RKO (cell line): ENCODE data around the gene ZNF407.
A peak's percentile ranks its signal among the peaks of the same experiment; 100 is the strongest.

ENCODE experiments used
- DNase-seq: peaks from one replicate; pipeline ENCODE4 v3.0.0-alpha.2; 2016; ENCODE audit warnings: low spot score

The ZNF407 gene

DNA sequence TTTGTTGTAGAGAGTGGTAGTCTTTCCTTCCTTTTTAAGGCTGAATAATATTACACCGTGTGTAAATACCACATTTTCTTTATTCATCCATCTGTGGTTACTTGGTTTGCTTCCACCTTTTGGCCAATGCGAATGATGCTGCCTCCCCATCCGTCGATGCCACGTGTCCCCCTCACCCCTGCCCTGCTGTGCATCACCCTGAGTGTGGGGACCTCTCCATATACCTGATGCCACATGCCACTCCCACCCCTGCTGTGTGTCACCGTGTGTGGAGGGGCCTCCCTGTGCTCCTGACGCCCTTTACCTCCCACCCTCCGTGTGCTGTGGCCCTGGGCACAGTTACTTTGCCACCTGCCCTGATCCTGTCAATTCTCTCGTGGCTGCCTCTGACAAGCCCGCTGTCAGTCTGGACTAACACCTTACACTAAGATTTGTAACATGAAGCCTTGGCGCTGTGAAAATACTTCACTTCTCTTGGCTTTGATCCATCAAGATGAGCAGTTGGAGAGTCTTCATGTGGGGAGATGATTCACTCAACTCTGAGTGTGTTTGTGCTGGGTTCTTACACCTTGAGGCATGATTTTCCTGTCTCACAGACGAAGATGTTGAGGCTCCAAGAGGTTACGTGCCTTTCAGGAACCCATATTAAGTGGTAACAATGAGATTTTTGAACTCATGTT lies 234.0 kb downstream of the ZNF407 start:
- DNase-seq, result no peak

DNA sequence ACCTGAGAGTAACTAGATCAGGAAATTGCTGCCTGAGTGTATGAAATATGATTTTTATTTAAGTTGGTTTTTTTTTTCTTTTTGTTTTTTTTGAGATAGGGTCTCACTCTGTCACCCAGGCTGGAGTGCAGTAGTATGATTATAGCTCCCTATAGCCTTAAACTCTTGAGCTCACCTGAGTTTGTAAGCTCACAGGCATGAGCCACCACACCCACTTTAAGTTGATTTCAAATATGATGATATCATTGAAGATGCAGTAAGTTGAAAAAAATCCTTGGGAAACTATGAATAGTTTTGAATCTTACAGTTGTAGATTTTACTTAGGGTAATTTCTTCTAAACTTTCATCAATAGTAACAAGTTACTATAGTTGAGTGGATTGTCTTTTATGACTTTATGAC lies 234.7 kb downstream of the ZNF407 start:
- no peak for DNase-seq

DNA sequence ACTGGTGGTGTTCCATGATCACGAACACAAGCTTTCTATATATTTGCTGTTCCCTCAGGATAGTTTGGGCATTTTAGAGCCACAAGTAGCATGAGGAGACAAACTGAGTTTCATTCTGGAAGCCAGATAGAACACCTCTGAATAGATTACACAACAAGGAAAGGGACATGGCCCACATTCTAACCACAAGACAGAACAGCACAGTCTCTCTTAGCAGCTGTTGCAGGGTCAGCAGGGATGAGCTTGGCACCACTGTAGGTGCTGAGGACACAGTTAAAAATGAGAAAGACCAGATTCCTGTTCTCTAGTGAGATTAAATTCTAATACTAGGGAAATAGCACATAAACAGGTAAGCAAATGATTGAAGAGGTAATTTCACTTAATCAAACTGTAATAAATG lies 235.3 kb downstream of the ZNF407 start:
- DNase-seq, result no peak

DNA sequence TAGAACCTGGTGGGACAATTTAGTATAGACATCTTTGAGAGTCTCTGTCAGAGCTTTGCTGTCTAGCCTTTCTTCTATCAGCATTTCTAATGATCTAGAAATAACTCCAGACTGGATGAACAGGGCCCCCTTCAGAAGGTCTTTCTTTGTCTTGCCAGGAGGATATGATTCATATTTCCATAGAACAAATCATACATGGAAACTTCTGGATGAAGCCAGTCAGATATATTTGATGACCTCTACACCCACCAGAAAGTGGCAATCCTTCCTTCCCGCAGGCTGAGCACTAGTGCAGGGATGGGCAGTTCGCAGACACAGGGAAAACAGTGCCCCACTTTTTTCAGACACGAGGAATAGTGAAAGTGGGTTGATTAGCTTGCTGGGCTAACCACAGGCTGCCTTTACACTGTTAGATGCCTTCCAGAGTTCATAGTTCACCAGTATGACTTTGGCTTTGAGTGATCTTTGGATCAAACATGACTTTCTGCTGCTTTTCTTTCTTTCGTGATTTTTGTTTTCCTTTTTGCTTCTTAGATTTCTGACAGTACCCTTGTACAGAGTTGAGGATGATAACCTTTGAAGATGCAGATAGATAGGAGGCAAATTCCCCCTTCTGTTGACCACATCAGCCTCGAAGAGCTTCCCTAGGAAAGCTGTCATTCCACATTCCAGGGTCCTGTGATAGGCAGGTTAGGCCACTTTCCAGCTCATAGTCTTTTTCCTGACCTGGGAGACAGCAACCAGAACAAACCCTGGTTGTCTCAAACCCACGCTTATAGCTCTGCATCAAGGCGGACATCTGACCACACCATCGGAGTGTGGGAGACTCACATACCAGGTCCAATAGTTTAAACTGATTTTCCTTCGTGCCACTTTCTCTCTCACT lies 237.0 kb downstream of the ZNF407 start:
- DNase-seq, result no peak

DNA sequence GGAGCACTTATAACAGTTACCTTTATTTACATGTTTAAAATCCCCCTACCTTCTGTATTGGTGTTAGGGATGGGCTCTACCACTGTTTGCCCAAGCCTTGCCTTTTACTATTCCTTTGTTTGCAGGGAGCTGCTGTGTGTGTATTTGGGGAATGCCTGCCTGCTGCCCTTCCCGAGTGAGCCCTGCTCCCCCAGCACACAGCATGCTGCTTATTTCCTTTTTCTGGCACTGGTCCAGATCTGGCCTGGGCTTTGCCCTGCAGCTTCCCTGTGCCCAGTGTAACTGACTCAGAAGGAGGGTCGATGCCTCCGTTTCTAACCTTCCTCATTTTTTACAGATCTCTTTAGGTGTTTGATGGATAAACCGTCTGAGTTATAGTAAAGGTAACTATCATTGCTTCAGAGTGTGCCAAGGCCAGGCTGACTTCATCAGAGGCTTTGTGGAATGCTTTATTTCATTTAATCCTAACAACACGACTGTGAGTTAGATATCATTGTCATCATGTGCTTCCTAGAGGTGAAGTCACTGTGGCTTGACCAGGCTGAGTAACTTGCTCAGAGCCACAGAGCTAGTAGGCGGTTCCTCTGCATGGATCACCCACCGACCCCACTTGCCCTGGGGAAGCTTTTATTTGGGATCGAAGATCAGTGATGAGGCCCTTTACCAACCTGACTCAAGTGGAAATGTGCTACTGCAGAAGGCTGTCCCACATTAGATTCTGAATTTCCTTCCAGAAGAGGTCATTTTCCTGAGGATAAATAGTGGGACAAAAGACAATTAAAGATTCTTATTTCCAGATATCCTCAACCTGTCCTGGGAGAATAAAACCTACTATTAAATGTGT lies 238.8 kb downstream of the ZNF407 start:
- no peak for DNase-seq

DNA sequence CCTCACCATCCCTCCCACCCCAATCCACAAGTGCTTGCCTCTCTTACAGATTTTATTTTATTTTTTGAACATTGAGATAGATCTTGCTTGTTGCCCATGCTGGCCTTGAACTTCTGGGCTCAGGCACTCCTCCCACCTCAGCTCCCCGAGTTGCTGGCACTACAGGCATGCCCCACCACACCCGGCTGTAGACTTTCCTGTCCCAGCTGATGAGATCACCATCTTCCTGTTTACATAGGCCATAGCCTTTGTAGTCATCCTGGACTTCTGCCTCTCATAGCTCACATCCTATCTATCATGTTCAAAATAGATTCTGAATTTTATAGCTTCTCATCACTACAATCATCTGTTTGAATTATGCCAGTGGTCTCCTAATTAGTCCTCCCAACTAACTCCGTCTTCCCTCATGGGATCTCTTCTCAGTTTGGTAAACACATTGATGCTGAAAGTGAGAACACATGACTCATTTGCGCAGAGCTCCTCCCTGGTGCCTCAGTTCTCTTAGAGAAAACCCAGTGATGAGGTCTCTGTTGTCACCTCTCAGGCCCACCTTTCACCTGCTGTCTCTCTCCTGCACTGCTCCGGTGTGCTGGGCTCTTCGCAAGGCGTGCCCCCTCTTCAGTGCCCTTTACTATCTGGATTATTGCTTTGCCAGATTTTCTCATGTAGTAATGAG lies 243.0 kb downstream of the ZNF407 start:
- peak; percentile 21 for DNase-seq

DNA sequence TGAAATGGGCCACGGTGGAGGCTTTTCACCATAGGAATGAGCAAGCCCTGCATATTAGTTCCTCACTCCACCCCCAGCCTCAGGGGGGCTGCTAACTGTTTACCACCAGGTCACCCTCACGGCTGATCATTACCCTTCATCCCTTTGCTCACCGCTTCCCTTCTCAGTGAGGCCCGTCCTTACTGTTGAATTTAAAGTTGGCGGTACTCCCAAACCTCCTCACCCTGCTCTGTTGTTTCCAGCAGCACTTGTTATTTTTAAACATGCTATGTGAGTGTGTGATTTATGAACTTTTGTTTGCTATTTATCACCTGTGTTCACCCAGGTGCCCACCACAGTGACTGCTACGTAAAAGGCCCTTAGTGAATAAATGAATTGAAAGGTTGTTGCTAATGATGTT lies 243.6 kb downstream of the ZNF407 start:
- no peak for DNase-seq

DNA sequence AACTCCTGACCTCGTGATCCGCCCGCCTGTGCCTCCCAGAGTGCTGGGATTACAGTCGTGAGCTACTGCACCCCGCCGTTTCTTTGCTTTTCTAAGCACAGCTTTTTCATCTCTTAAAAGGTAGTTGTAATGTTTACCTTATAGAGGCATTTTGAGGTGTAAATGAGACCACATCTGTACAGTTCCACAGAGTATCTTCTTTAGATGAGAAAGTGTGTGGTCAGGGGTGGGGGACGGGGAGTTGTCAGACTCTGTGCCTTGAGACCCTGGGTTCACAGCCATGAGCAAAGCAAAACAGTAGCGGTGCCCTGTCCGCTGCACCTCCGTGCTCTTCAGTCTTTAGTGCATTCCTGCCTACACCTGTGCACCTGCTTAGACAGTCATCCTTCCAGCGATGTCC lies 251.6 kb downstream of the ZNF407 start:
- no peak for DNase-seq

DNA sequence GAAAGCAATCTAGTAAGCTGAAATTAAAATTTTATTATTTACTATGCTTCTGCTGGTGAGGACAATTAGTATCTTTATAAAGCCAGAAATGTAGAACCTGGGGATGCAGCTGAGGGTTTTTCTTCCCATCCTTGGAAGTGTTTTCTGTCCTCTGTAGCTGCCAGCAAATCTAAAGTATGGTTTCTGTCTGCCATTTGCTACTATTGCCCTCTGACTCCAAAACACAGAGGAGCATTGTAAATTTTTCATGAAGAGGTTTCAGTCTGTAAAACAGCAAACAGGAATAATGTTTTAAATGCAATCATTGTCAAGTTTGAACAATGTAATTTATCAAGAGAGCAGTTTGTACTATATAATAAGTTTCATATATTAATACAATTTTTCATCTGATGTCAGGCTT lies 258.8 kb downstream of the ZNF407 start:
- no peak for DNase-seq

DNA sequence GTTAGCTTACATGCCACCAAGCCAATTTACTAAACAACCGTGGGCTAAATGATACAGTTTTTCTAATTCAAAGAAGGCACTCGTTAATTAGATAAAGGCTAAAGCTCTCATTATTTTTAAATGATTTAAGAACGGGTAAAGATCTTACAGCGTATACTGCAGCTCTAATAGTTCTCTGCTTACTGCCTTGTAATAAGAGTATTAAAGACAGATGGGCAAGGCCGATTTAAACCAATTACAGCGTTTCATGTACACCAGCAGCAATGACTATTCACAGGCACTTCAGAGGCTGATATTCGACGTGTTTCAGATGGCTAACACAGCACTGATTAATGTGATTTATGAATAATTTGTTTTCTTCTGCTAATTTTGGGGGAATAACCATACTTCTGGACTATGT lies 259.3 kb downstream of the ZNF407 start:
- no peak for DNase-seq

DNA sequence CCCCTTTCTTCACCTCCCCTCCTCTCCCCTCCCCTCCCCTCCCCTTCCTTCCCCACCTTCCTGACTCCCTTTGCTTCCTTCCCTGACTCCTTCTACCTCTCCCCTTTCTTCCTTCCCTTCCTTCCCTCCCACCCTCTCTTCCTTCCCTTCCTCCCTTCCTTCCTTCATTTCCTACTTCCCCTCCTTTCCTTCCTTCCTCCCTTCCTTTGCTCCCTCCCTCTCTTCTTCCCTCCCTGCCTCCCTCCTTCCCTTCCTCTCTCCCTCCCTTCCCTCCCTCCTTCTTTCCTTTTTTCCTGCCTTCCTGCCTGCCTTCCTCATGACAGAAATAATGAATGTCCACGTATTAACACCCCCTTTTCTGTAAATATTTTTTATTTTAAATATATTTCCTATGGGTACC lies 260.2 kb downstream of the ZNF407 start:
- no peak for DNase-seq

DNA sequence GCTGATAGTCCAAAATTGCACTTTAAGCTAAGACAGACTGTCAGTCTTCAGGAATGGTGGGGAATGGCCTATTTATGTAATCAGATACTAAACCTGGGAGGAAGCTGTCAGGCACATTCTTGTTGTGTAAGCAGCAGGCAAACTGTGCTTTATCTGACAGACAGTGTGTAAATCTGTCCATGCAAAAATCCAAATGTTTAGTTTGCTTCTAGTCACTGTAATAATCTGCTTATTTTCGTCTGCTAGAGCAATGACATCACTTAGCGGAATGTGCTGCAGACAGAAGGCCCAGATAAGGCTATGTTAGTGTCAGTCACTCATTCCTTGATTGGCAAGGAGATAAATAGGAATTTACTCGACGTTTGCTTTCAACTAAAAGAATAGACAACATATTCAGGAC lies 263.5 kb downstream of the ZNF407 start:
- DNase-seq, result no peak

DNA sequence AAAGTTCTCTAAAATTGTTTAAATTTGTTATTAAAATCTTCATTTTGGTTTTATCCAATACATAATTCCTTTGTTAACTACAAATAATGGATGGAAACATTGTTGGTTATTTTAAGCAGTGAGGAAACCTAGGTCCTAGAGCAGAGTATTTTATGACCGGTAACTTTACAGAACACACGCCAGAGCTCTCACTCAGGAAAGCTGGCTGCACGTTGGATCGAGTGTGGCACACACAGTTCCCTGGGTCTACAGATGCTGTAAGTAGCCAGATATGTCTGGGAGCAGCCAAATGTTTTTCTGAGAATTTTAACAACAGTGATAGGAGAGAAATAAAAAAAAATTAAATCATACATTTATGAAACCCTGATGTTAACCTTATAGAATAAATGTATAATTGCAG lies 264.4 kb downstream of the ZNF407 start:
- DNase-seq, result no peak

DNA sequence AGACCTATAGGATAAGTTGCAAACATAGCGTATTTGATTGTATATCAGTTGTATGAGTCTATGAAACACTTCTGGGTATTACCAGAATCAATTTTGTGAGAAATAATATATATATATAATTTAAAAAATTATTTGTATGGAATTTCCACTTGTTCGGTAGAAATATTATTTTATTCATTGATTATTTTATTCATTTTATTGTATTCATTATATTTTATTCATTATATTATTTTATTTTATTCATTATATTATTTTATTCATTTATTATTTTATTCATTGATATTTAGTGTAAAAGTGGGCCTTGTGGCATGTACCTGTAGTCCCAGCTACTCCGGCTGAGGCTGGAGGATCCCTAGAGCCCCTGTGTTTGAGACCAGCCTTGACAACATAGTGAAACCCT lies 268.9 kb downstream of the ZNF407 start:
- DNase-seq, result no peak

DNA sequence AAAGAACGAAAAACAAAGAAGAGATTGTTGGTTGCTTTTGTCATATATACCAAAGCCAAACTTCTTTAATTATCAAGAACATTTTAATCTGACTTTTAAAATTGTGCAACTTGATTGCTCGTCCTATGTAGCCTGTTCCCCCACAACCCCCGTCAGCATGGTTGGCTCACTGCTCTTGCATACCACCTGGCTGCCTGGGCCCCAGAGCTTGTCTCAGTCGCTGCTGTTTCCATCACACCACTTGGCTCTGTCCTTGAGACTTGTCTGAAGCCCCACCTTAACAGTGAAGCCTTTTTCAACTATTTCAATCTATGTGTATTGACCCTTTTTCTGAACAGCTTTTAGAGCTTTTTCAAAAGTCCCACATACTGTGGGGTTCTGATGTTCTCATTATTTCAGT lies 270.8 kb downstream of the ZNF407 start:
- no peak for DNase-seq

DNA sequence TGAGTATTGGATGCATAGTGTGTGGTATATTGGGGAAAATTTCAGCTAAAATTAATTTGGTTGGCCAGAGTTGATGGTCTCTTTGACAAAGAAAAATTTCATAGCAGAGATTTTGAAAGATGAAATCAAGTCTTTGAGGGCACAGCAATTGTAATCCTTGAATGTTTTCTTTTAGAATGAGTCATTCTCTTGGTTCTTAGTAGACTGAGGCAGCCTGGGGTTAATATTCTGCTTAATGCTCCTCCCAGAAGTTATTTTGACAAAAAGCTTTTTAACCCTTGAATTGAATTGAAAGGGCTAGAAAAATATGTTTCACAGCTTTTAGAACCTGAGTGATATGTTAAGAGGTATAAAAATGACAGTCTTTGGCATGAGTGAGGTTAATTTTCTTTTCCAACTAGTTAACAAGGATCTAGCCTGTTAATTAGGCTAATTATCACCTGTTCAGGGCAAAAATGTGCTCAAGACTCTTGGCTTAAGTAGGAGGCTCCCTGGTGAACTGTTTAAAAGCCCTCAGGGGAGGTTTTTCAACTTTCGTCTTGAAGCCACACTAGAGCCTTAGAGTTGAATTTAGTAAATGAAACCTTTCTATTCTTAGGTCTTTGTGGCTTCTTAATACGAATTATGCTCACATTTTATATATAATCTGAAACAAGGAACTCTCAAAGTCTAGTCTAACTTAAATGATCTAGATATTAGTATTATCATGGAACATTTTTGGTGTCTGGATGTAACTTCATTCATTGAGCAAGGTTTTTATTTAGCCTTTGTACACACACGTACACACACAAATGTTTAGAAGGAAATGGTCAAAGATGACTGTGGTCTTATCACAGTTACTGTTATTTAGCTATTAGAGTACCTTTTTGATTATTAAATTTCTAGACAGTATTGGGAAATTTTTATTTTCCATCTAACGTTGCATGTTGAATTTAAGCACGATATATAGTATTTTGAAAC lies 272.5 kb downstream of the ZNF407 start:
- no peak for DNase-seq

DNA sequence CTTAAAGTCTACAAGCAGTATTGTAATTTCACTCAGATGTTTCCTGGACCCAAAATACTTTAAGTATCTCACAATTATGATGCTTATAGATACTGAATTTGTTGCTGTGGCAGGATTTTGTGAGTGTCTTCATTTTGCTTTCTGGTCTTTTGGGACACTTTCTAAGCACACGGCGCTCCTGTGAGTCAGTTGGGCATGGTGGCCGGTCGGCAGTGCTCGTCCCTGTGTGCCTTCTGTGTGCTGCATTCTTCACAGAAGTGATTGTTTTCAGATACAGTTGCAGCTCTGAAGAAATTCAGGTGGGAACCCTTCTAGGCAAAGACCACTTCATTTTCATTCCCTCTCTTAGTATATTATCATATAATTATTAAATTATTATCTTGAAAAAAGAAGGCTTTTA lies 273.3 kb downstream of the ZNF407 start:
- no peak for DNase-seq

DNA sequence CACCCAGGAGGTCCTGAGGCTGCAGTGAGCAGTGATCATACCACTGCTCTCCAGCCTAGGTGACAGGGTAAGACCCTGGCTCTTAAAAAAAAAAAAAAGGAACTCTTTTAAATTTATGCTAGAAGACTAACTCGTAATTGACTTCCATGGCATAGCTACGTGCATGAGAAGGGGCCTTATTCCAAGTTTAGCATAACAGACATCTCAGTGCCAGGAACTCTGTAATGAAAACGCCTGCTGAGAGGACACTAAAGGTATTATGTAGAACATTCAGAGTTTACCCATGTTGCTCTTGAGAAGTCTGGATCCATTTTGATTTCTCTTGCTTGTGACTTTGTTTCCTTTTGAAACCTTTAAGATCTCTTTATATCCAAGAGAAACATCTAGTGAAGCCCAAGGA lies 276.0 kb downstream of the ZNF407 start:
- DNase-seq, result no peak

DNA sequence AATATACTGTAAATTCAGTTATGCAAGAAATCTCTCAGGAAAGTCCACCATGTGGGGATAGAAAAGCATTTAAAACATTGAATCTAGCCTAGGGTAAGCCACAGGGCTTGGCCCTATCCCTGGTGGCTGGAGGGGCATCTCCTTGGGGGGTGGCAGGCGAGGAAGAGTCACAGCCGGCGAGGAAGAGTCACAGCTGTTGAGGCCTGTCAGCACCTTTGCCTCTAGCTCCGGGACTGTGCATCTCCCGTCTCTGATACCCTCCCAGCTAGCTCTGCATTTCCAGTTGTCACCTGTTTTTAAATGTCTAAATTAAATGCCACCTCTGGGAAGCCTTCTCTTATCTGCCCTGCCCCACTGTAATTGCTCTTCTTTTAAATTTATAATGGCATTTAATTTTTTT lies 276.7 kb downstream of the ZNF407 start:
- no peak for DNase-seq

DNA sequence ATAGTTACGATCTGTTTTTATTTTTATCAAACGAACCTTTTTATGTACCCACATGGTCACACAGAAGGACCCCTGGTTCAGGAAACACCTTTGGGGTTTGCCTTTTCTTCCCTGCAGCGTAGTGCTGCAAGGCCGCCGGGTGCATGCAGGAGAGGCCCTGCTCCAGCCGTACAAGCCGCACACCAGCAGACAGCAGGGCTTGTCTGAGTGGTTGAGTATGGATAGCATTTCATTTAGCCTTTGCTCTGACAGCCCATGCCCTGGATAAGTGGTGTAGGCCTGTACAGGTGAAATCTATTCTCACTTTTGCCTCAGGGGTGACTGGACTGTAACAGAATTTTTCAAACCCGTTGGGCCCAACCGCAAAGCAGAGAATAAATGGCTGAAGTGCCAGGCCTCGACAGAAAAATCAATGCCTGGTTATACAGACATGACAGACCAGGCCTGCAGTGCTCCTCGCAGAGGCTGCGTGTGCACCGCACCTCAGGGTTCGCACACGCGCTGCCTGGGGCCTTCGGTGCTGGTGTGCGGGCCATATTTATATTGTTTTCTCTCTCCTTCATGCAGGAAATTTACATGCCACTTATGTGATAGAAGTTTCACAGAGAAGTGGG lies 279.1 kb downstream of the ZNF407 start:
- no peak for DNase-seq

DNA sequence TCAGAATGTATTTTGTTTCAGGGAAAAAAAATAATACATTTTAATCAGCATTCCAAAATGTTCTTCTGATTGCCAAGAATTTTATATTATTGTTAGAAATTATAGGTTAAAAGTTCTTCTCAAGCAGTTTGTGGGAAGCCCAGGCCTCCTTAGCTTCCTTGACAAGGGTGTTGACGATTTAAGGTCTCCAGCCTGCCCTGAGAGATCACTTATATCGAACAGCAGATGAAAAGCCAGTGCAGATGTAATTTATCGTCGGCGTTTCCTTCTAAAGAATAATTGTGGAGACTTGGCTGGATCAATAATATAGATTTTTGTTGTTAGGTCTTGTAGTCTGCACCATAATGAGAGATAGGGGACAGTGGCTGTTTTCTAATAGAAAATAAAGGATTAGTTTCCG lies 280.6 kb downstream of the ZNF407 start:
- DNase-seq, result no peak
